T-helper 1 cell treated with Interleukin-12 subunit alpha and Interleukin-12 subunit beta and Interleukin-4 antibody, amounts not matched to agents 30 ng/mL and 1 ng/mL, for 36 hours (primary cell): Measurements from ENCODE around the gene ALDH1A2. TPM values are rescaled to one million over a fixed set of nuclear protein-coding genes. Genes with fewer than 3 reads are reported as not detected.
"Not testable (repeated sequence)": the region's sequence is repeated elsewhere in the genome, so short reads cannot be mapped to it uniquely, and the experiment has no call there.

Source experiments
- intact Hi-C: fragments of 100-400 bp; cut with micrococcal nuclease; formaldehyde crosslinking; loops from one replicate; pipeline ENCODE4 v1.15.1; 2024
- total RNA-seq: library from RNA; stranded (reverse); gene quantifications from 2 replicates; pipeline ENCODE4 v1.2.3, GENCODE V29; 2022

The ALDH1A2 gene
- total RNA-seq, 1 donor from 2014 or later = not detected

DNA sequence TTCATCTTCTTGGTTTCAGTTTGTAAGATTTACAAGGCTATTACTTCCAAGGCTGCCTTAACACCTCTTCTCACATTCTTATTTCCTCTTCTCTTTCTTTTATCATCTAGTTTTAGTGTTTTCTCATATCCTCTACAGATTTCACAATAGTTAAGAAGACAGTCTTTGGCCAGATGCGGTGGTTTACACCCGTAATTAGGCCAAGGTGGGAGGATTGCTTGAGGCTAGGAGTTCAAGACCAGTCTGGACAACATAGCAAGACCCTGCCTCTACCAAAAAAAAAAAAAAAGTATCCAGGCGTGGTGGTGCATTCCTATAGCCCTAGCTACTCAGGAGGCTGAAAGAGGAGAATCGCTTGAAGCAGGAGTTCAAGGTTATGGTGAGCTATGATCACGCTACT, 3.5 kb upstream of the ALDH1A2 start:
- intact Hi-C loops = loop anchor here (5.0 kb wide), 1 partner anchor 337 kb away; no protein-coding TSS in a partner anchor

DNA sequence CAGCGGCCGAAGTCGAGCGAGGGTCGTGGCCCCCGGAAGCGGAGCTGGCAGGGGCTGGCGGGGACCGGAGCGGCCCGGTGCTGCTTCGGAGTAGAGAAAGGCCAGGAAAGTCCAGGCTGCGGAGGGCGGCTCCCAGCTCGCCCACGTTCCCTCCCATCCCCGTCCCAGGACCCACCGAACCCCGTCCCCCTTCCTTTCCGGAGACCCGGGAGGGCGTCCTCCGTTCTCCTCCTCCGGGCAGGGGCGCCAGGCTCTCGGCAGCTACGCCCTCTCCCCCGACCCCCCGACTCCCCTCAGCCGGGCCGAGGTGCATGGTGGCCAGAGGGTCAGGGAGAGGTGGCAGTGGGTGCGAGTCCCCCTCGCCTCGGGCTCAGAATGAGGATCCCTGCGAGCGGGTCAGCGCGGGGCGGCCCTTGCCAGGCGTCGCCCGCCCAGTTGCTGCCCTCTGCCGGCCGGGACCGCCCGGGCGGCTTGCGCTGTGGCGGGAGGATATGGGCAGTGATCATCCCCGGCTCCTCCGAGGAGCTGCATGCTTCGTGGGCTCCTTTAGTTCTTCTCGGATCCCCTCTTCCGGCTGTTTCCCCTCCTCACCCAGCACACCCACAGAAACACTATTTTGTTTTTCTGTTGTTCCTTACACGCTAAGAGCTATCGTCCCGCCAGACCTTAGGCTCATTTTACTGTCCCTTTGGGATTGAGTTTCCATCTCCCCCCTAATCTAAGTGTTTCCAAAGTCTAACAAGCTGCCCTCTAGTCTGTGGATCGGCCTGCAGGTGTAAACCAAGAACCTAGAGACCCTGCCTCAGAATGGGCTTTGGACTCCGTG, 744 bp upstream of the ALDH1A2 start:
- intact Hi-C loops = loop anchor here (5.0 kb wide), 1 partner anchor 334 kb away; no protein-coding TSS in a partner anchor

DNA sequence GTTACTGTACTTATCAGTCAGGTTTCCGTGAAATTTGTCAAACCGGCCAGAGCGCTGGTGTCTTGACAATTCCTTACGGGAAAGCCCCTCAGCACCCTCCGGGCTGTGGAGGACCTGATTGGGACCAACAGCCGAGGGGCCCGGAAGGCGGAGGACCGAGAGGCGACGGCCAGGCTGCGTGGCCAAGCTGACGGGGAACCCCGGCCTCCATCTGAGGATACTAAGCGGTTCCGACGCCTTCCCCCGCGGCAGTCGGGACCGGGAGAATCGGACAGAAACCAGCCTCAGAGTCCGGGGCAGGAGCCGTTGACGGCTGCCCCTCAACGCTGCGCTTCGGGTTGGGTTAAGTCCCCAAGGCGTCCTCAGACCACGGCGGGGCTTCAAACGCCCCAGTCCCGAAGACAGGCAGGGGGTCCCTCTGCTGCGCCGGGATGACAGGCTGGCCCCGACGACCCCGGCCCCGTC, 499 bp downstream of the ALDH1A2 start:
- intact Hi-C loops = loop anchor here (5.0 kb wide), 2 partner anchors 333 to 1937 kb away; partner anchors contain the start of gene FOXB1

DNA sequence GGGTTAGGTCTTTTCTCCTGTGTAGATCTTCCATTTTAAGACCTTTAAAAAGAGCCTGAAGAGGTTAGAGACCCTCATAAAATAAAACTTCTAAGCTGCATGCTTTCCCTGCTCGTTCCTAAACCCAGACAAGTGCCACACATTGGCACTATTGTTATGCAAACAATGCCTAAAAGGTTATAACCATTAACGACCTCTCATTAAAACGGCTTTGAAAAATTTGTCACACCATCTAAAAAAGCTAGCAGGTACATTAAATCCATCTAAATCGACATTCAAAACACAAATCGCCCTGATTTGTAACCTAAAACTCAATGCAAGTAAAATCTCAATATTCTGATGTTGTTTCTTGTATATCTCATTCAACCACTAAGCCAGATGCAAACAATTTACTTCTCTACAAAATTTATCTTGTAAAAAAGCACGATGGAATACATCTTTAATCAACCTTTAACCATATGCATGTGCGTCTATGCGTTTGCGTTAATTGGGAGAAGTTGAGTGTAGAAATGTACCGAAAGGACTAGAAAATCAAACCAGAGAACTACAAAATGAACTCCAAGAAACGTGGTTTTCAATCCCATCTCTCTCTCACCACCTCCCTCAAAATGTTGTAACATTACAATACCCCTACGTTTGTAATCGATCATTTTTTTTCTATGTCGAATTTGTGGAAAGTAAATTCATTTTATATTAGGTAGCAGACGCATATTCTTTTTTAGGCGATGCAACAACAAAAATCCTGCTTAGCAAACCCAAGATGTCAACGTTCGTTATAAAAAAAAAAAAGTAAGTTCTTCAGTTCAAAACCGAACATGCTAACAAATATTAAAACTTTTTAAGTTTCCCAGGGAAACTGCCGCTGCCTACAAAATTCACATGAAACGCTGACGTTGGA, 1.2 kb downstream of the ALDH1A2 start:
- intact Hi-C loops = loop anchor here (5.0 kb wide), 1 partner anchor 1938 kb away; the partner anchor contains the start of gene FOXB1

DNA sequence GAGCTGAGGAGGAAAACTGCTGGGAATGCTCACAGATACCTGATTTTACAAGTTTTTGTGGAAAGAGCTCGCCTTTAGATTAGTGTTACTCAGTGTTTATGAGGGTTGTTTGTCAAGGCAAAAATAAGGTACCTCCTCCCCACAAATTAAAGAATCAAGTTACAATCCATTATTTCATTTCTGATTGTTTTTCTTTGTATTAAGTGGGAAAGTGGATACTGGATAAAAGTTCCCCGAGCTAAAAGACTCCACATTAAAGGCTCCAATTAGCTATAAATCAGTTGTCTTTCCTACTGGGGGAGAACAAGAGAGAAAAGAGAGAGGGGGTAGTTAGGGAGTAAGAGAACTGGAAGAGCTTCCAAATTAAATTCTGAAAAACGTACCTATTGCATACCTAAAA, 1.9 kb downstream of the ALDH1A2 start:
- intact Hi-C loops = loop anchor here (5.0 kb wide), 1 partner anchor 1939 kb away; the partner anchor contains the start of gene FOXB1

DNA sequence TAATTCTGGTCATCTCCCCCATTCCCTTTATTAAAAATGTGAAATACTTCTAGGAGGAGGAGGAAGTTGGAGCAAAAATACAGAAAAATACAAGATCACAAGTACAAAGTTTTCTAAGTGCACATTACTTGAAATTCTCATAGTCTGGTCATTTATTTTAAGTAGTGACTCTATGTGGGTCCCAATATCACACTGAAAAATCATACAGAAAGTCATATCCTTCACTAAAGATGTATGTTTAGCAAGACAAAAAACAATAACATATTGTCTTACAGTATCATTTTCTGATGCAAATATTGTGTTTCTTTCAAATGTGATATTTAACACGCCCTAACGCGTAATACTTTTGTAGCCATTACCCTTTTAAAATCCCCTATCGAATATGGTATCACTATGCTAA, 2.5 kb downstream of the ALDH1A2 start:
- intact Hi-C loops = loop anchor here (5.0 kb wide), 1 partner anchor 1939 kb away; the partner anchor contains the start of gene FOXB1

DNA sequence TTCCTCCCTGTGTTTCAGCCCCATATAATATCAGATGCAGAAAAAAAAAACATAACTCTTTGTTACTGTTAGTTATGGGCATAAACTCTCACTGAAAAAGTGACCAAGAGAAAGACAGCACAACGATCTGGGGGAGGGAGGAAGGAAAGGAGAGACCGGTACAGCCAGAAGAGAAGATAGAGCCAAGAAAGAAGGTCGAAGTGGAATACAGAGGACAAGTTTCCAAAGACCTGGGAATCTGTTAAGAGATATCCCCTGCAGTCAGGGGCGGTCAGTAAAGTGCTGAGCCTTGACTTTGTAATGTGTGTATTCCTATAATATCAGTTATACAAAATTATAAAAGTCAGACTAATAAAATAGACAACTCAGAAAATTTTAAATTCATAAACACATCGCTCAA, 3.3 kb downstream of the ALDH1A2 start:
- intact Hi-C loops = loop anchor here (5.0 kb wide), 1 partner anchor 1940 kb away; the partner anchor contains the start of gene FOXB1

DNA sequence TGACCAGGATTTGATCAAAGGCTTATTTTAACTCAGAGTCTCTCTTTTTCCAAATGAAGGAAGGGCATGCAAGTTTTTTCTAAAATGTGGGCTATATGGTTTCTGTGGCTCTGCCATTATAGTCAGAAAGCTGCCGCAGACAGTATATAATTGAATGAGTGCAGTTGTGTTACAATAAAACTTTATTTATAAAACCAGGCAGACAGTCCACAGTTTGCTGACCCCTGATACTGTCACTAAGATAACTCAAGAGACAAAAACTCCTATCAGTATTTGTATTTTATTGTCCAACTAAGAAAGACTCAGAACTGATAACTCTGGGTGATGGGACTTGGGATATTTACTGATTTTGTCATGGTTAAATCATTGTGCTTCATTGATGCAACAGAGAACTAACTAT, 4.9 kb downstream of the ALDH1A2 start:
- intact Hi-C loops = loop anchor here (5.0 kb wide), 1 partner anchor 1942 kb away; the partner anchor contains the start of gene FOXB1

DNA sequence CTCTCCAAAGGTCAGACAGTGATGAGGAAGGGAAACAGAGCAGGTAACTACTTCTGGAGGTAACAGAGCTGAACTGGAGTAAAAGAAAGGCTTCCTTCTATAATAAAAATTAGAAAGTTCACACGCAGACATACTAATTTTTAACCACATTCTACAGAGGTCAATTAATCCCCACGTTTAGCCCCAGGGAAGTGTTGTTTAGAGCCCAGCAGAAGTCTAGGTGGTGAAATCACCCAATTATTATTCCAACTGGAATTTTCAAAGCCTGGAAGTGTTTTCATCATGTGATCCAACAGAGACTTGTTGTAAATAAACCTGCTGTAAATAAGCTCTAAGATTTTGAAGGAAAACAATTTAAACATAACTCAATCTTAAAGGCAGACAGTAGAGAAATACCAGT, 6.8 kb downstream of the ALDH1A2 start:
- intact Hi-C loops = no loop called here

DNA sequence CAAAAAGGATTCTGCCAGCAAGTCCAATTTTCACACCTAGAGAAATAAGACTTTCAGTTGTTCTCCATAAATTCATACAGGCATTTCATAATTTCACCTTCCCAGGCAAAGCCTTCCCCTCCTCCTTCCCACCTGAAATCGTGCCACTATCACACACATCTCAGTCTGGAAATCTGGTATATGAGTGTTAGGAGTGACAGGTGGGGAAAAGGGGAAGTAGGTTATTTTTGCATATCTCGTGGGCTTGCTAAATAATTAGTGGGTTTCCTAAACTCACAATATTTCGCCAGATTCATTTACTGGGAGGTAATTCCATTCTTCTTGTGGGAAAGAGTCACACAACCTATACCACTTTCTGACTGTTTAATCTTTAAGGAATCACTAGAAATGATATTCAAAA, 7.4 kb downstream of the ALDH1A2 start:
- intact Hi-C loops = no loop called here

DNA sequence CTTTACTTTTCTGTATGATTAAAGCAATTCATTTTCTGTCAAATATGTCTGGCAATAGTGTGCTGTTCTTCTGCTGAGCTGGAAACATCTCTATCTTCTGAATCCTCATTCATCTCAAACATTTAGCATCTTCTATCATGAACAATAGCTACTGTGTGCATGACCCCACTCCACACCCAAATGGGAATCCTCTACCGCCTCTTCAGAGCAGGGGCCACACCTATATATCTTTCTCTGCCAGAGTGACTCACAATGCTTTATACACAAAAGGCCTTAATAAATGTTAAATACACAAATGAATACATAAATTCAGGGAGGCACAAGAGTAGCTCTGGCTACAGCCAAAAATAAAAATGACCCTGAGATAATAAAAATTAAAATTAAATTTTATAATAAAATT, 8.0 kb downstream of the ALDH1A2 start:
- intact Hi-C loops = no loop called here

DNA sequence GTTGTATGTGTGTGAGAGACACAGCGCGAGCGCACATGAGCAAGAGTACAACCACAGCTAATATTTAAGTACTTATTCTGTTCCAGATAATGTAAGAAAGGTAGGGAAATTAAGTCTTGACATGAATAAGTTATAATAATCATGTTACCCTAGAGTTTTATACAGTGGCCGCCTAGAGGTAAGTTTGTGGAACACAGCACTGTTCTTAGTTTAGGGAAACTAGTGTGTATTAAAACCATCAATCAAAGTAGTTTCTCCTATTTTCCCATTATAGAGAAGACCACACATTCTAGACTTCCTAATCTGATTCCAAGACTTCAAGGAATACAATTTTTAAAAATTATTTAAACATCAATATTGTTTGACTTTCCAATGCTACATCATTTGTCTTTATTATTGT, 9.5 kb downstream of the ALDH1A2 start:
- intact Hi-C loops = no loop called here

DNA sequence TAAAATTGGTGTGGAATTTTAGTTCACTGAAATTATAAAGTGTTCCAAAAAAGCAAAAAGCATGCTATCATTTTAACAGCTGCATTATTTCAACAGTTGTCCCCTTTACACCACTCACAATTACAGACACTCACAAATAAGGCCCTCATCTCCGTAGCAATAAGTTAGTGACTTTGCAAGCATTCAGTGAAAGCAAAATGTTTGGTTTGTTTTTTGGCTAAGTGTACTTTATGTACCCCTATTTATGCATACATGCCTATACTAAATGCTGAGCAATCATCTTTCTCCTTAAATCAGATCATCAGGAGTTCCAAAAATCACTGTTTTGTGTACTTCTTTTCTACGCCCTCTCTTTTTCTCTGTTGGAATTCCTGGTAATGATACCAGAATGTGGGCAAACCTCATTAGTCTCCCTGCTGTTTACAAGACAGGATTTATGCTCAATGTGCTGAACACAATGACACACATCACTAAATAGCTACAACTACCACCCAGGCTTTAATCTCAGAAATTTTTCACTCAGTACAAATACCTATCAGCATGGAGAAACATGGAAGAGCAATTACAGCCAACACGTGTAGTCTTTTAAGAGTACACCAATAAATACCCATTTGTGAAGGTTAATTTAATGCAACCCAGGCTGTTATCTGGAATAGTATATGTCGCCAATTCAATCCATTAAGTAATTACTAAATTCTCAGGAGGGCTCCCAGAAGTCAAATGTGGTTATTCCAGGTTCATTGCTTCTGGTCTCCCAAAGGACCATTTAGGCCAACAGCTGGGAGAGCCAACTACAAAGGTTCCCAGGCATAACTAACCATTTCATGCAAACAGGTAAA, 12.0 kb downstream of the ALDH1A2 start:
- intact Hi-C loops = no loop called here

DNA sequence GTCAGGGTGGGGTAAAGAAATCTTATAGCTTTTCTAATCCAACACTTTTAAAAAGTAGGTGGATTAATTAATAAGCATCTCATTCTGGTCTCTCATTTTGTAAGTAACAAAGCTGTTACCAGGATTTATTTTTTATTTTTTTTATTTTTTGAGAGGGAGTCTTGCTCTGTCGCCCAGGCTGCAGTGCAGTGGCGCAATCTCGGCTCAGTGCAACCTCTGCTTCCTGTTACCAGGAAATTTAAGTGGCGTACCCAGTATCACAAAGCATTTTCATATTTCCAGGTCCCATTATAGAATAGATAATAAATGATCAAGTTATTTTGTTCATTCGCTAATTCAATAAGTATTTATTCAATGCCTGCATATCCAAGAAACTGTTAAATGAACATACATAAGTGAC, 13.2 kb downstream of the ALDH1A2 start:
- intact Hi-C loops = no loop called here

DNA sequence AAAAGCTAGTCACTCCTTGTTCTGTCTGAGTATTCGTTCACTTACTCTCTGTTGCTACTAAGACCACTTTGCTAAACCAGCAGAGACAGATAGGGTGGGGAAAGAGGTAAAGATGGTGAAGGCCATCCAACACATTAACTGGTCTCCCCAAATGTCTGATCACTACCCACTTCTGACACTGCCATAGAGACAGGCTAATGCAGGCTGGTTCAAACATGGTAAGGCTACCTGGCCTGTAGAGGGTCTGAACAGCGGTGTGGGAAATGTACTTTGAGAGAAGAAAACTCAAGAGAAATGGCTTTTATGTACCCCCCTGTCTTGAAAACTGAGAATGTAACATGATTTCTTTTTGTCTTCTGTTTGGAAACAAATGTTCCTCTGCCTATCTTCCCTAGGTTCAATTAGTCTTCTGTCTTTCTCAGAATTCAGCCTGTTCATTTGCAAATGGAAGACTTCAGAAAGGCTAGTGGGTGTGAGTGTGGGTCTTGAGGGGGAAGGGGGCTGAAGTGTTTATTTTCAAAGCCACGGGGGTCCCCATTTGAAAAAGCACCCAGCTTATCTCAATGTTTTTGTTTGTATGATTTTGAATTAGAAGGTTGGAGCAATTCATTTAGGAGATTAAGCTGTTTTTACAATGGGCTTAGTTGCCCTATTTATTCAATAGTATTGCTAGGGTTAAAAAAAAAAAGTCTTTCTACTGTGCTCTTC, 15.8 kb downstream of the ALDH1A2 start:
- intact Hi-C loops = no loop called here

DNA sequence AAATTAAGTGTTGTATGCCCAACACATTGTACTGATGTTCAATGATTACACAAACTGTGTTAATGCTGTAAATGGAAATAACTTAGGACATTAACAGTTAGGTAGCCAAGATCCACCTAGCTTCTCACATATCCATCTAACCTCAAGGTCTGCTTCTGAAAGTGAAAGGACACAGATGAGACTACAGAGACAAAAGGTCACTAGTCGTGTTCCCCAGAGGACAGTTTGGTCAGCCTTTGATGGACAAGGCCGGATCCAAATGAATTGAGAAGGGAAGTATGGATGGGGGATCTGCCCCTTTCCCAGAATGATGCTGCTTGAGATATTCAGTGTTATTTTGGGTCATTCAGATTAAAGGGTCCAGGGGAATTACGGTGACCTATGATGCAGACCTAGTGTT, 17.2 kb downstream of the ALDH1A2 start:
- intact Hi-C loops = no loop called here

DNA sequence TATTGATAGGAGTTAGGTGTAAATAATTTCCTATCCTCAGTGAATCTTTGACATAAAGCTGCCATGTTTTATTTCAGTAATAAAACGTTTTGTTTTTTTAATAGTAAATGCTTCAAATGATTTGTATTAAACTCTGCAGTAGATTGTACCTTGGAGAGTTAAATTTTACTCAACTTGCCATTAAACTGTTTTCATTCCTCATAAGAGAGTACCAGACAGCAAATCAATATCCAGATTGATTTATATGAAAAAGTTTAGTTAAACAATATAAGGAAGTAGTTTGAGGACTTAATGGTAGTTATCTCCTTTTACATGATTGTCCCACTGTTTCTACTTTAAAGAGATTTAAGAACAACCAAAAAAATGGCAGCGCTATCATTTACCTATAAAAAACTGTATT, 18.4 kb downstream of the ALDH1A2 start:
- intact Hi-C loops = no loop called here

DNA sequence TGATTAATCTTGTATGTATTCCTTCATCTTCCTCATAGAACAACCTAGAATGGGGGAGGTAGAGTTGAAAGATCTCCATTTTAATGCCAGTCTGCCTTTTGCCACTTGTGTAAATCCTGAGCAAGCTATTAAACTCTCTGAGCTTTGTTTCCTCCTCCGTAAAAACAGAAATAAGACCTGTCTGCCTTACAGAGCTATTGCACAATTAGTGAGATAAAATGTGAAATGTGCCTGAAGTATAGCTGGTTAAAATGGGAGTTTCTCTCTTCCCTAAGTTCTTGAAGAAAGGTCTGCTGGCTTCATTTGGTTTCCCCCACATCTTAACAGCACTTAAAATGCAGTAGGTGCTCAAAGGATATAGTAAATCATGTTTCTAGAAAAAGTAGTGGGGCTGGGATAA, 19.0 kb downstream of the ALDH1A2 start:
- intact Hi-C loops = no loop called here

DNA sequence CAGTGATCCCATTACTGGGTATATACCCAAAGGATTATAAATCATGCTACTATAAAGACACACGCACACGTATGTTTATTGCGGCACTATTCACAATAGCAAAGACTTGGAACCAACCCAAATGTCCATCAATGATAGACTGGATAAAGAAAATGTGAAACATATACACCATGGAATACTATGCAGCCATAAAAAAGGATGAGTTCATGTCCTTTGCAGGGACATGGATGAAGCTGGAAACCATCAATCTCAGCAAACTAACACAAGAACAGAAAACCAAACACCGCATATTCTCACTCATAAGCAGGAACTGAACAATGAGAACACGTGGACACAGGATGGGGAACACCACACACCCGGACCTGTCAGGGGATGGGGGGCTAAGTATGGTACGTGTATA, 20.1 kb downstream of the ALDH1A2 start:
- intact Hi-C loops = not testable (repeated sequence)

DNA sequence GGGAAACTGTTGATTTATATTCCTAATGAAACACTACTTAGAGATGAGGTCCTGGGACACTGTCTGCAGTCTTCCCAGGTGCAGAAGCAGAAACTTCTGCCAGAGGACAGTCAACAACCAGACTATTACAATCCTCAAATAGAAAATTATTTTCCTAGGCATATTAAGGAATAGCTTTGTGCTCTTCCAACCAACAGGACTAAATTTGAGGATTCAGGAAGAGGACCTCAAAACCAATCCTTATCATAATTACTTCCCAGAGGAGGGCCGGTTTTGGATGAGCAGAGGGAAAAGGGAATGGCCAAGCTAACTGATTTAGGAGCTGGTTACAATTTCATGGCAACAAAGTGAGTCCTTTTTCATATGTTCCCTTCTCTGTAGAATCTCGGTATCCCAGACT, 21.0 kb downstream of the ALDH1A2 start:
- intact Hi-C loops = loop anchor here (5.0 kb wide), 1 partner anchor 1483 kb away; no protein-coding TSS in a partner anchor
